ENCODE data around the gene PLEKHO2. TPM values are rescaled to one million over a fixed set of nuclear protein-coding genes. Genes with fewer than 3 reads are reported as not detected.

PLEKHO2 gene
- total RNA-seq, 2 donors from 2014 or later = 8.6 to 31.8 TPM

- WGBS = 46% methylated on average over 7 of the region's 7 CpGs
- no peak for DNase-seq (ENCODE audit: low spot score)
- peak overlapping the region; percentile 91 to 96 for H3K4me3 ChIP-seq
- no peaks in the 10 kb centered on the region for H3K36me3 ChIP-seq
- no peaks in the 10 kb centered on the region for H3K27me3 ChIP-seq (replicated peaks; ENCODE audit: insufficient read depth)
- H3K9me3 ChIP-seq = no peaks in the 10 kb centered on the region
- intact Hi-C loops (cut with DNase I) = loop anchor here (5.0 kb wide), 3 partner anchors 54 to 144 kb away; partner anchors contain the start of genes ANKDD1A and SPG21
- H3K27ac ChIP-seq = peak overlapping the region; percentile 91 to 93
- TF ChIP-seq POLR2A (IDR thresholded peaks at IDR 0.05) (no peak), CTCF (IDR thresholded peaks at IDR 0.05) (no peak), POLR2AphosphoS5 (IDR thresholded peaks at IDR 0.05) (no peak)
- H3K4me1 ChIP-seq (replicated peaks) = peaks cover 12% of the 10 kb centered on the region
Measured at GRCh38 chr15:64842986-64843561, 1.4 kb downstream of the PLEKHO2 start.

GRCh38 chr15:64843991-64844390 is 2.3 kb downstream of the PLEKHO2 start:
- Histone ChIP-seq H3K27me3 (replicated peaks; ENCODE audit: insufficient read depth) (no peaks in the 10 kb centered on the region), H3K36me3 (no peaks in the 10 kb centered on the region), H3K4me3 (peak overlapping the region; percentile 1 to 5), H3K9me3 (no peaks in the 10 kb centered on the region), H3K4me1 (replicated peaks) (peaks cover 12% of the 10 kb centered on the region), H3K27ac (peak overlapping the region; percentile 91 to 93)
- 68% methylated on average over 4 of the region's 4 CpGs for WGBS
- no peak for DNase-seq (ENCODE audit: low spot score)
- intact Hi-C loops (cut with DNase I) = loop anchor here (5.0 kb wide), 3 partner anchors 53 to 143 kb away; partner anchors contain the start of genes ANKDD1A and SPG21
- TF ChIP-seq CTCF (IDR thresholded peaks at IDR 0.05) = no peak
- TF ChIP-seq POLR2AphosphoS5 (IDR thresholded peaks at IDR 0.05) = no peak
- no peak for TF ChIP-seq POLR2A (IDR thresholded peaks at IDR 0.05)

- WGBS = 43% methylated on average over 8 of the region's 8 CpGs
- Histone ChIP-seq H3K4me3 (peak overlapping the region in 1 of 2 donors; percentile 5), H3K27ac (peak overlapping the region; percentile 91 to 93), H3K4me1 (replicated peaks) (peaks cover 12% of the 10 kb centered on the region), H3K36me3 (no peaks in the 10 kb centered on the region), H3K9me3 (no peaks in the 10 kb centered on the region), H3K27me3 (replicated peaks; ENCODE audit: insufficient read depth) (no peaks in the 10 kb centered on the region)
- intact Hi-C loops (cut with DNase I) = loop anchor here (5.0 kb wide), 3 partner anchors 53 to 143 kb away; partner anchors contain the start of genes ANKDD1A and SPG21
- DNase-seq (ENCODE audit: low spot score) = no peak
- no peak for TF ChIP-seq POLR2AphosphoS5 (IDR thresholded peaks at IDR 0.05)
- no peak for TF ChIP-seq CTCF (IDR thresholded peaks at IDR 0.05)
- TF ChIP-seq POLR2A (IDR thresholded peaks at IDR 0.05) = no peak
Measured at GRCh38 chr15:64844576-64845145, 2.9 kb downstream of the PLEKHO2 start.

- H3K27ac ChIP-seq = peak overlapping the region; percentile 91 to 93
- TF ChIP-seq POLR2A (IDR thresholded peaks at IDR 0.05) = no peak
- TF ChIP-seq CTCF (IDR thresholded peaks at IDR 0.05) = no peak
- no peak for TF ChIP-seq POLR2AphosphoS5 (IDR thresholded peaks at IDR 0.05)
- H3K27me3 ChIP-seq (replicated peaks; ENCODE audit: insufficient read depth) = no peaks in the 10 kb centered on the region
- no peak for DNase-seq (ENCODE audit: low spot score)
- 5% methylated on average over 2 of the region's 2 CpGs for WGBS
- no peaks in the 10 kb centered on the region for H3K9me3 ChIP-seq
- intact Hi-C loops (cut with DNase I) = no loop called here
- H3K36me3 ChIP-seq = no peaks in the 10 kb centered on the region
- no peak overlapping the region for H3K4me3 ChIP-seq
- H3K4me1 ChIP-seq (replicated peaks) = peaks cover 12% of the 10 kb centered on the region
Measured at GRCh38 chr15:64845183-64845611, 3.5 kb downstream of the PLEKHO2 start.
